Erythroblast (primary cell): ENCODE data around the gene OR56A3.

Source experiments
- GATA1 ChIP-seq: IDR thresholded peaks from 2 replicates; pipeline ENCODE4 v1.6.1; 2011; ENCODE audit warnings: low read depth, mild to moderate bottlenecking, control low read depth, low read length, moderate library complexity
- POLR2A ChIP-seq: IDR thresholded peaks from 2 replicates; pipeline ENCODE4 v1.6.1; 2011; ENCODE audit warnings: mild to moderate bottlenecking, low read length

DNA sequence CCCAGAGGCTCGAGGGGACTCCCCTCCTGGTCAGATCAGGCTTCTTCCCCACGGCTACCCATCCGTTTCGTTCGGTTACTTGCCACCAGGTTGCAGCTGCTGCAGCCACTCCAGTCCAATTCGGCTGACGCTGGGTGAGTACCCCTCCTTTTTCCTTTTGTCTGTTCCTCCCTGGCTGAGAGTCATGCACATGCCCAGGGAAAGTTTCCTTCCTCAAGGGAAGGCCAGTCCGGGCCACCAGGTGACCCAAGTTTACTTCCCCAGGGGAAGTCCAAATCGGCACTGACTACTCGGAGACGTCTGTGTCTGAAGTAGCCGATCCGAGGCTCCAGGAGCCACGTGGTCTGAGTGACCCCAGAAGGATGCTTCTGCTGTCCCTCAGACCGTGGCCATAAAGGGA, 13.2 kb upstream of the OR56A3 start:
- TF ChIP-seq POLR2A (no peak), GATA1 (no peak)
